Measurements from ENCODE around the gene PCDHA7. TPM values are rescaled to one million over a fixed set of nuclear protein-coding genes. Genes with fewer than 3 reads are reported as not detected.
"Not testable (repeated sequence)": the region's sequence is repeated elsewhere in the genome, so short reads cannot be mapped to it uniquely, and the experiment has no call there.

PCDHA7 gene
- total RNA-seq, 1 donor from 2014 or later: 0.49 TPM

- TF ChIP-seq POLR2A (IDR thresholded peaks at IDR 0.05): no peak
- no peak for TF ChIP-seq POLR2AphosphoS5 (IDR thresholded peaks at IDR 0.05; ENCODE audit: insufficient read depth in 1 of 2, low read depth in 1 of 2)
- TF ChIP-seq, protein P1, sequence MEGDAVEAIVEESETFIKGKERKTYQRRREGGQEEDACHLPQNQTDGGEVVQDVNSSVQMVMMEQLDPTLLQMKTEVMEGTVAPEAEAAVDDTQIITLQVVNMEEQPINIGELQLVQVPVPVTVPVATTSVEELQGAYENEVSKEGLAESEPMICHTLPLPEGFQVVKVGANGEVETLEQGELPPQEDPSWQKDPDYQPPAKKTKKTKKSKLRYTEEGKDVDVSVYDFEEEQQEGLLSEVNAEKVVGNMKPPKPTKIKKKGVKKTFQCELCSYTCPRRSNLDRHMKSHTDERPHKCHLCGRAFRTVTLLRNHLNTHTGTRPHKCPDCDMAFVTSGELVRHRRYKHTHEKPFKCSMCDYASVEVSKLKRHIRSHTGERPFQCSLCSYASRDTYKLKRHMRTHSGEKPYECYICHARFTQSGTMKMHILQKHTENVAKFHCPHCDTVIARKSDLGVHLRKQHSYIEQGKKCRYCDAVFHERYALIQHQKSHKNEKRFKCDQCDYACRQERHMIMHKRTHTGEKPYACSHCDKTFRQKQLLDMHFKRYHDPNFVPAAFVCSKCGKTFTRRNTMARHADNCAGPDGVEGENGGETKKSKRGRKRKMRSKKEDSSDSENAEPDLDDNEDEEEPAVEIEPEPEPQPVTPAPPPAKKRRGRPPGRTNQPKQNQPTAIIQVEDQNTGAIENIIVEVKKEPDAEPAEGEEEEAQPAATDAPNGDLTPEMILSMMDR (IDR thresholded peaks at IDR 0.05): no peak
- intact Hi-C loops (cut with DNase I): no loop called here
- Histone ChIP-seq H3K4me3 (peak overlapping the region; percentile 21 to 34), H3K4me1 (no peaks in the 10 kb centered on the region), H3K27ac (no peak overlapping the region), H3K27me3 (no peaks in the 10 kb centered on the region), H3K9me3 (peaks cover 13% of the 10 kb centered on the region), H3K36me3 (no peaks in the 10 kb centered on the region)
- DNase-seq (ENCODE audit: extremely low spot score in 2 of 2): no peak
Measured at GRCh38 chr5:140801494-140801841, 32.6 kb upstream of the PCDHA7 start.

DNA sequence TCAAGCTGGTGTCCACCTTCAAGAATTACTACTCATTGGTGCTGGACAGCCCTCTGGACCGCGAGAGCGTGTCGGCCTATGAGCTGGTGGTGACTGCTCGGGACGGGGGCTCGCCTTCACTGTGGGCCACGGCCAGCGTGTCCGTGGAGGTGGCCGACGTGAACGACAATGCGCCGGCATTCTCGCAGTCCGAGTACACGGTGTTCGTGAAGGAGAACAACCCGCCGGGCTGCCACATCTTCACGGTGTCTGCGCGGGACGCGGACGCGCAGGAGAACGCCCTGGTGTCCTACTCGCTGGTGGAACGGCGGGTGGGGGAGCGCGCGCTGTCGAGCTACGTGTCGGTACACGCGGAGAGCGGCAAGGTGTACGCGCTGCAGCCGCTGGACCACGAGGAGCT lies 31.7 kb upstream of the PCDHA7 start:
- DNase-seq (ENCODE audit: extremely low spot score in 2 of 2); H3K9me3 ChIP-seq; H3K4me3 ChIP-seq; H3K27ac ChIP-seq; H3K27me3 ChIP-seq; H3K36me3 ChIP-seq; H3K4me1 ChIP-seq; intact Hi-C loops (cut with DNase I): not testable (repeated sequence)

DNA sequence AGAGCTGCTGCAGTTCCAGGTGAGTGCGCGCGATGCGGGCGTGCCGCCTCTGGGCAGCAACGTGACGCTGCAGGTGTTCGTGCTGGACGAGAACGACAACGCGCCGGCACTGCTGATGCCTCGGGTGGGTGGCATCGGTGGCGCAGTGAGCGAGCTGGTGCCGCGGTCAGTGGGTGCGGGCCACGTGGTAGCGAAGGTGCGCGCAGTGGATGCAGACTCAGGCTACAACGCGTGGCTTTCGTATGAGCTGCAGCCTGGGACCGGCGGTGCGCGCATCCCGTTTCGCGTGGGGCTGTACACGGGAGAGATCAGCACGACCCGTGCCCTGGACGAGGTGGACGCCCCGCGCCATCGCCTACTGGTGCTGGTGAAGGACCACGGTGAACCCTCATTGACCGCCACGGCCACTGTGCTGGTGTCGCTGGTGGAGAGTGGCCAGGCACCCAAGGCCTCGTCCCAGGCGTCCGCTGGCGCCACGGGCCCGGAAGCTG lies 31.2 kb upstream of the PCDHA7 start:
- TF ChIP-seq POLR2A (IDR thresholded peaks at IDR 0.05): no peak
- TF ChIP-seq POLR2AphosphoS5 (IDR thresholded peaks at IDR 0.05; ENCODE audit: insufficient read depth in 1 of 2, low read depth in 1 of 2): no peak
- TF ChIP-seq, protein P1 (IDR thresholded peaks at IDR 0.05): no peak
- H3K9me3 ChIP-seq: peaks cover 7% of the 10 kb centered on the region
- H3K27me3 ChIP-seq: no peaks in the 10 kb centered on the region
- no peaks in the 10 kb centered on the region for H3K36me3 ChIP-seq
- DNase-seq (ENCODE audit: extremely low spot score in 2 of 2): no peak
- peak overlapping the region in 1 of 2 donors; percentile 3 for H3K4me3 ChIP-seq
- intact Hi-C loops (cut with DNase I): no loop called here
- H3K27ac ChIP-seq: no peak overlapping the region
- H3K4me1 ChIP-seq: no peaks in the 10 kb centered on the region

- Histone ChIP-seq H3K27me3 (no peaks in the 10 kb centered on the region), H3K27ac (no peak within 1 kb of the TSS), H3K4me3 (peak within 1 kb of the TSS; percentile 13 to 41), H3K9me3 (peaks cover 7% of the 10 kb centered on the region), H3K36me3 (no peaks in the 10 kb centered on the region), H3K4me1 (no peaks in the 10 kb centered on the region)
- no peak for DNase-seq (ENCODE audit: extremely low spot score in 2 of 2)
- TF ChIP-seq POLR2AphosphoS5 (IDR thresholded peaks at IDR 0.05; ENCODE audit: insufficient read depth in 1 of 2, low read depth in 1 of 2): no peak
- TF ChIP-seq POLR2A (IDR thresholded peaks at IDR 0.05): no peak
- TF ChIP-seq, protein P1 (IDR thresholded peaks at IDR 0.05): no peak
- intact Hi-C loops (cut with DNase I): no loop called here
Measured at GRCh38 chr5:140806834-140807775, 27.0 kb upstream of the PCDHA7 start, which contains the start of gene PCDHA4. TSS of gene PCDHA4 (plus strand) at chr5:140807068.

DNA sequence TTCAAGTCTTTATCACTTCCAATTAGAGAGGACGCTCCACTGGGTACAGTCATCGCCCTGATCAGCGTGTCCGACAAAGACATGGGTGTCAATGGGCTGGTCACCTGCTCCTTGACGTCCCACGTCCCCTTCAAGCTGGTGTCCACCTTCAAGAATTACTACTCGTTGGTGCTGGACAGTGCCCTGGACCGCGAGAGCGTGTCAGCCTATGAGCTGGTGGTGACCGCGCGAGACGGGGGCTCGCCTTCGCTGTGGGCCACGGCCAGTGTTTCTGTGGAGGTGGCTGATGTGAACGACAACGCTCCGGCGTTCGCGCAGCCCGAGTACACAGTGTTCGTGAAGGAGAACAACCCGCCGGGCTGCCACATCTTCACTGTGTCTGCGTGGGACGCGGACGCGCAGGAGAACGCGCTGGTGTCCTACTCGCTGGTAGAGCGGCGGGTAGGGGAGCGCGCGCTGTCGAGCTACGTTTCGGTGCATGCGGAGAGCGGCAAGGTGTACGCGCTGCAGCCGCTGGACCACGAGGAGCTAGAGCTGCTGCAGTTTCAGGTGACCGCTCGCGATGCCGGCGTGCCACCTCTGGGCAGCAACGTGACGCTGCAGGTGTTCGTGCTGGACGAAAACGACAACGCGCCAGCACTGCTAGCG lies 25.7 kb upstream of the PCDHA7 start:
- H3K27ac ChIP-seq; H3K9me3 ChIP-seq; H3K27me3 ChIP-seq; intact Hi-C loops (cut with DNase I); DNase-seq (ENCODE audit: extremely low spot score in 2 of 2); H3K4me3 ChIP-seq; H3K36me3 ChIP-seq; H3K4me1 ChIP-seq: not testable (repeated sequence)

DNA sequence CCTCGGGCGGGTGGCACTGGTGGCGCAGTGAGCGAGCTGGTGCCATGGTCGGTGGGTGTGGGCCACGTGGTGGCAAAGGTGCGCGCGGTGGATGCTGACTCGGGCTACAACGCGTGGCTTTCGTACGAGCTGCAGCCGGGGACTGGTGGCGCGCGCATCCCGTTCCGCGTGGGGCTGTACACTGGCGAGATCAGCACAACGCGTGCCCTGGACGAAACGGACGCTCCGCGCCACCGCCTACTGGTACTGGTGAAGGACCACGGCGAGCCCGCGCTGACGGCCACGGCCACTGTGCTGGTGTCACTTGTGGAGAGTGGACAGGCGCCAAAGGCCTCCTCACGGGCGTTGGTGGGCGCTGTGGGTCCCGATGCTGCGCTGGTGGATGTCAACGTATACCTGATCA lies 25.2 kb upstream of the PCDHA7 start:
- TF ChIP-seq POLR2AphosphoS5 (IDR thresholded peaks at IDR 0.05; ENCODE audit: insufficient read depth in 1 of 2, low read depth in 1 of 2) (no peak), POLR2A (IDR thresholded peaks at IDR 0.05) (no peak)
- TF ChIP-seq, protein P1 (IDR thresholded peaks at IDR 0.05): no peak
- no peak overlapping the region for H3K27ac ChIP-seq
- H3K4me3 ChIP-seq: no peak overlapping the region
- intact Hi-C loops (cut with DNase I): no loop called here
- no peak for DNase-seq (ENCODE audit: extremely low spot score in 2 of 2)
- H3K27me3 ChIP-seq: no peaks in the 10 kb centered on the region
- H3K9me3 ChIP-seq: no peaks in the 10 kb centered on the region
- H3K4me1 ChIP-seq: no peaks in the 10 kb centered on the region
- H3K36me3 ChIP-seq: no peaks in the 10 kb centered on the region
